H1 (cell line): ENCODE results near the gene STX5. TPM values are rescaled to one million over a fixed set of nuclear protein-coding genes. Genes with fewer than 3 reads are reported as not detected.

Experiments
- CTBP2 ChIP-seq: IDR thresholded peaks from 2 replicates; pipeline ENCODE4 v1.7.0; 2011; ENCODE audit warnings: borderline replicate concordance, mild to moderate bottlenecking, moderate library complexity, mixed read lengths, low read length; ENCODE audit not compliant: insufficient read depth, insufficient read length
- KDM5A ChIP-seq: fragments of 200-600 bp; IDR thresholded peaks from 2 replicates; pipeline ENCODE4 v1.7.1; 2012; ENCODE audit warnings: mild to moderate bottlenecking, low read length, inconsistent platforms, mixed read lengths
- MAFK ChIP-seq: IDR thresholded peaks from 2 replicates; pipeline ENCODE4 v1.6.1; 2012; ENCODE audit warnings: low read depth, mild to moderate bottlenecking, improper control_type of control experiment, low read length
- POLR2A ChIP-seq, 2 experiments: IDR thresholded peaks; 1 replicate in 1 of 2; 2 replicates in 1 of 2; pipeline ENCODE4 v1.6.1; 2011; ENCODE audit warnings: low read depth in 2 of 2, low read length in 2 of 2, mild to moderate bottlenecking in 2 of 2; ENCODE audit errors: control extremely low read depth in 1 of 2
- POU5F1 ChIP-seq: IDR thresholded peaks from 2 replicates; pipeline ENCODE4 v1.6.1; 2011; ENCODE audit warnings: low read depth, mild to moderate bottlenecking, low read length, moderate library complexity
- RBBP5 ChIP-seq: IDR thresholded peaks from 2 replicates; pipeline ENCODE4 v1.7.1; 2012; ENCODE audit warnings: low read depth, mild to moderate bottlenecking, inconsistent platforms, low read length, moderate library complexity, borderline replicate concordance
- SIX5 ChIP-seq: IDR thresholded peaks from 2 replicates; pipeline ENCODE4 v1.6.1; 2011; ENCODE audit warnings: mild to moderate bottlenecking, low read depth, low read length
- SP4 ChIP-seq: IDR thresholded peaks from 2 replicates; pipeline ENCODE4 v1.6.1; 2012; ENCODE audit warnings: low read length, inconsistent platforms
- polyA plus RNA-seq, 7 experiments: library from polyadenylated mRNA; depleted of rRNA in 3 of 7; stranded (reverse) in 5 of 7; unstranded in 2 of 7; fragments of >200 nt in 5 of 7; fragments of 200-250 nt in 2 of 7; gene quantifications; 1 replicate in 5 of 7; 2 replicates in 1 of 7; 4 replicates in 1 of 7; pipeline versions ENCODE4 v1.2.1 to v1.2.3, GENCODE V29; 2011 to 2013; ENCODE audit warnings: missing spikeins in 2 of 7, mixed read lengths in 2 of 7
- total RNA-seq: library from RNA; stranded (reverse); fragmentation: NEBNext Ultra II Directional; extraction: Animal tissue kit (Norgen Biotek cat#: 25700); gene quantifications from 2 replicates; pipeline ENCODE4 v1.2.1, GENCODE V29; 2021
- TF ChIP-seq, protein P1 (sequence below): fragments of 300-600 bp; sonication (generic); IDR thresholded peaks from 2 replicates; pipeline ENCODE4 v1.7.1; 2012; ENCODE audit warnings: low read length, moderate library complexity, mild to moderate bottlenecking, inconsistent platforms; ENCODE audit not compliant: insufficient replicate concordance
- TF ChIP-seq, protein P2 (sequence below): IDR thresholded peaks from 2 replicates; pipeline ENCODE4 v1.6.1; 2011; ENCODE audit warnings: low read depth, mild to moderate bottlenecking, low read length; ENCODE audit not compliant: insufficient read depth

STX5 gene
- total and polyA plus RNA-seq, 2 of the 8 experiments (the other 6 are each of a cell fraction or from before 2014, with no cell fraction given) = 24.2 to 28.5 TPM

DNA sequence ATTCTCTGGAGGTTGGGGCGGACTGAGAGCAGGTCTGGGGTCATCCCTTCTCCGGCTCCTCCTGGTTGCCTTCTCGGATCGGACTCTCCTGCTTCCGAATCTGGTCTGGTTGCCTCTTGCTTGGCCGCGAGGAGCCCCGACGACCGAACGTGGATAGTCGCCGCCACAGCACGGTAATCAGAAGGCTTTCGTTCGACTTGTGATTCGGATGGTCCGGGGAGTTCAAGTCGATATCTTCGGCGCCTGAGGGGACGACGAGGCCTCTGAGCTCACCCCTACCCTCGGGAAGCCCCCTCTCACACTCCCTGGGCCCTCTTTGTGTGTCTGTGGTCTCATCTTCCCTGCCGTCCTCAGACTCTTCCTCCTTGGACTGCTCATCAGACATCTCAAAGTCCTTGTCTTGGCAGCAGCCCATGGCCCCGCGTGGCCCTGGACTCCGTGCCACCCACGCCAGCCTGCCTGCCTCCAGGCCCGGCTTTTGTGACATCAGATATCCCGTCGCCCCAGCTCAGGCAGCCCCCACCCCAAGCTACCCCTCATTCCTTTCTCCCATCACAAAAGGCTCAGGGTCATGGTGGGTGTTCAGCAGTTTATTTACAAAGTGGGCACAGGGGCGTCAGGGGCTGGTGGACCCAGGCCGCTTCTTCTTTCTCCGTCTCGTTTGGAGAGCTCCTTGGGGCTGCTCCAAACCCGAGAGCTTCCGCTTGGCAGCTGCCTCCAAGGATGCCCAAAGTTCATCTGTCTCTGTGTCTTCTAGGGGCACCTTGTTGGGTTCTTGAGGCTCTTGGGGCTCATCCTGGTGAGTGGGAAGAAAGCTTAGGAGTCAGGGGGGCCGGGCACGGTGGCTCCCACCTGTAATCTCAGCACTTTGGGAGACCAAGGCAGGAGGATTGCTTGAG is 734 bp upstream of the STX5 start, which contains the start of gene TEX54 (continued):
- TF ChIP-seq, protein P1, sequence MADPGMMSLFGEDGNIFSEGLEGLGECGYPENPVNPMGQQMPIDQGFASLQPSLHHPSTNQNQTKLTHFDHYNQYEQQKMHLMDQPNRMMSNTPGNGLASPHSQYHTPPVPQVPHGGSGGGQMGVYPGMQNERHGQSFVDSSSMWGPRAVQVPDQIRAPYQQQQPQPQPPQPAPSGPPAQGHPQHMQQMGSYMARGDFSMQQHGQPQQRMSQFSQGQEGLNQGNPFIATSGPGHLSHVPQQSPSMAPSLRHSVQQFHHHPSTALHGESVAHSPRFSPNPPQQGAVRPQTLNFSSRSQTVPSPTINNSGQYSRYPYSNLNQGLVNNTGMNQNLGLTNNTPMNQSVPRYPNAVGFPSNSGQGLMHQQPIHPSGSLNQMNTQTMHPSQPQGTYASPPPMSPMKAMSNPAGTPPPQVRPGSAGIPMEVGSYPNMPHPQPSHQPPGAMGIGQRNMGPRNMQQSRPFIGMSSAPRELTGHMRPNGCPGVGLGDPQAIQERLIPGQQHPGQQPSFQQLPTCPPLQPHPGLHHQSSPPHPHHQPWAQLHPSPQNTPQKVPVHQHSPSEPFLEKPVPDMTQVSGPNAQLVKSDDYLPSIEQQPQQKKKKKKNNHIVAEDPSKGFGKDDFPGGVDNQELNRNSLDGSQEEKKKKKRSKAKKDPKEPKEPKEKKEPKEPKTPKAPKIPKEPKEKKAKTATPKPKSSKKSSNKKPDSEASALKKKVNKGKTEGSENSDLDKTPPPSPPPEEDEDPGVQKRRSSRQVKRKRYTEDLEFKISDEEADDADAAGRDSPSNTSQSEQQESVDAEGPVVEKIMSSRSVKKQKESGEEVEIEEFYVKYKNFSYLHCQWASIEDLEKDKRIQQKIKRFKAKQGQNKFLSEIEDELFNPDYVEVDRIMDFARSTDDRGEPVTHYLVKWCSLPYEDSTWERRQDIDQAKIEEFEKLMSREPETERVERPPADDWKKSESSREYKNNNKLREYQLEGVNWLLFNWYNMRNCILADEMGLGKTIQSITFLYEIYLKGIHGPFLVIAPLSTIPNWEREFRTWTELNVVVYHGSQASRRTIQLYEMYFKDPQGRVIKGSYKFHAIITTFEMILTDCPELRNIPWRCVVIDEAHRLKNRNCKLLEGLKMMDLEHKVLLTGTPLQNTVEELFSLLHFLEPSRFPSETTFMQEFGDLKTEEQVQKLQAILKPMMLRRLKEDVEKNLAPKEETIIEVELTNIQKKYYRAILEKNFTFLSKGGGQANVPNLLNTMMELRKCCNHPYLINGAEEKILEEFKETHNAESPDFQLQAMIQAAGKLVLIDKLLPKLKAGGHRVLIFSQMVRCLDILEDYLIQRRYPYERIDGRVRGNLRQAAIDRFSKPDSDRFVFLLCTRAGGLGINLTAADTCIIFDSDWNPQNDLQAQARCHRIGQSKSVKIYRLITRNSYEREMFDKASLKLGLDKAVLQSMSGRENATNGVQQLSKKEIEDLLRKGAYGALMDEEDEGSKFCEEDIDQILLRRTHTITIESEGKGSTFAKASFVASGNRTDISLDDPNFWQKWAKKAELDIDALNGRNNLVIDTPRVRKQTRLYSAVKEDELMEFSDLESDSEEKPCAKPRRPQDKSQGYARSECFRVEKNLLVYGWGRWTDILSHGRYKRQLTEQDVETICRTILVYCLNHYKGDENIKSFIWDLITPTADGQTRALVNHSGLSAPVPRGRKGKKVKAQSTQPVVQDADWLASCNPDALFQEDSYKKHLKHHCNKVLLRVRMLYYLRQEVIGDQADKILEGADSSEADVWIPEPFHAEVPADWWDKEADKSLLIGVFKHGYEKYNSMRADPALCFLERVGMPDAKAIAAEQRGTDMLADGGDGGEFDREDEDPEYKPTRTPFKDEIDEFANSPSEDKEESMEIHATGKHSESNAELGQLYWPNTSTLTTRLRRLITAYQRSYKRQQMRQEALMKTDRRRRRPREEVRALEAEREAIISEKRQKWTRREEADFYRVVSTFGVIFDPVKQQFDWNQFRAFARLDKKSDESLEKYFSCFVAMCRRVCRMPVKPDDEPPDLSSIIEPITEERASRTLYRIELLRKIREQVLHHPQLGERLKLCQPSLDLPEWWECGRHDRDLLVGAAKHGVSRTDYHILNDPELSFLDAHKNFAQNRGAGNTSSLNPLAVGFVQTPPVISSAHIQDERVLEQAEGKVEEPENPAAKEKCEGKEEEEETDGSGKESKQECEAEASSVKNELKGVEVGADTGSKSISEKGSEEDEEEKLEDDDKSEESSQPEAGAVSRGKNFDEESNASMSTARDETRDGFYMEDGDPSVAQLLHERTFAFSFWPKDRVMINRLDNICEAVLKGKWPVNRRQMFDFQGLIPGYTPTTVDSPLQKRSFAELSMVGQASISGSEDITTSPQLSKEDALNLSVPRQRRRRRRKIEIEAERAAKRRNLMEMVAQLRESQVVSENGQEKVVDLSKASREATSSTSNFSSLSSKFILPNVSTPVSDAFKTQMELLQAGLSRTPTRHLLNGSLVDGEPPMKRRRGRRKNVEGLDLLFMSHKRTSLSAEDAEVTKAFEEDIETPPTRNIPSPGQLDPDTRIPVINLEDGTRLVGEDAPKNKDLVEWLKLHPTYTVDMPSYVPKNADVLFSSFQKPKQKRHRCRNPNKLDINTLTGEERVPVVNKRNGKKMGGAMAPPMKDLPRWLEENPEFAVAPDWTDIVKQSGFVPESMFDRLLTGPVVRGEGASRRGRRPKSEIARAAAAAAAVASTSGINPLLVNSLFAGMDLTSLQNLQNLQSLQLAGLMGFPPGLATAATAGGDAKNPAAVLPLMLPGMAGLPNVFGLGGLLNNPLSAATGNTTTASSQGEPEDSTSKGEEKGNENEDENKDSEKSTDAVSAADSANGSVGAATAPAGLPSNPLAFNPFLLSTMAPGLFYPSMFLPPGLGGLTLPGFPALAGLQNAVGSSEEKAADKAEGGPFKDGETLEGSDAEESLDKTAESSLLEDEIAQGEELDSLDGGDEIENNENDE = no peak
- no peak for TF ChIP-seq SP4
- TF ChIP-seq POU5F1 = no peak
- TF ChIP-seq SIX5 = no peak
- no peak for TF ChIP-seq CTBP2
- peak; percentile 17 to 41; a peak in 2 of 3 replicates for TF ChIP-seq POLR2A (IDR thresholded peaks at IDR 0.05; ENCODE audit: control extremely low read depth in 1 of 2, low read depth in 2 of 2, low read length in 2 of 2)
- no peak for TF ChIP-seq MAFK
- TF ChIP-seq RBBP5 = no peak
- no peak for TF ChIP-seq KDM5A
- TF ChIP-seq, protein P2, sequence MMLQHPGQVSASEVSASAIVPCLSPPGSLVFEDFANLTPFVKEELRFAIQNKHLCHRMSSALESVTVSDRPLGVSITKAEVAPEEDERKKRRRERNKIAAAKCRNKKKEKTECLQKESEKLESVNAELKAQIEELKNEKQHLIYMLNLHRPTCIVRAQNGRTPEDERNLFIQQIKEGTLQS = no peak
